Calu3 (cell line): Measurements from ENCODE around the gene TKFC. TPM values are rescaled to one million over a fixed set of nuclear protein-coding genes. Genes with fewer than 3 reads are reported as not detected.

Source experiments
- BruUV-seq: library from RNA; stranded (reverse); fragments of 400-500 nt; replicated peaks from 2 replicates; lab custom pipeline; 2021; lab: Mats Ljungman, UMichigan
- CTCF ChIA-PET: fragments of 300-600 bp; sonication (Branson Sonifier 250); formaldehyde crosslinking; loops from one replicate; lab custom pipeline; 2022; ENCODE audit warnings: antibody characterized with exemption; lab: Charles Lee
- DNase-seq: peaks from one replicate; pipeline ENCODE4 v3.0.0; 2022
- H3K27ac Mint-ChIP-seq: one replicate; pipeline ENCODE4 v1.8.0; 2022; ENCODE audit warnings: mixed read lengths; ENCODE audit not compliant: unreplicated experiment
- H3K27me3 Mint-ChIP-seq: one replicate; pipeline ENCODE4 v1.8.0; 2022; ENCODE audit warnings: mixed read lengths; ENCODE audit not compliant: unreplicated experiment
- H3K36me3 Mint-ChIP-seq: one replicate; pipeline ENCODE4 v1.8.0; 2022; ENCODE audit warnings: mild to moderate bottlenecking, moderate library complexity, mixed read lengths; ENCODE audit not compliant: insufficient read depth, unreplicated experiment
- H3K4me1 Mint-ChIP-seq: one replicate; pipeline ENCODE4 v1.8.0; 2022; ENCODE audit warnings: mild to moderate bottlenecking, low read depth, mixed read lengths; ENCODE audit not compliant: unreplicated experiment
- H3K4me3 Mint-ChIP-seq: one replicate; pipeline ENCODE4 v1.8.0; 2022; ENCODE audit warnings: mild to moderate bottlenecking, low read depth, moderate library complexity, mixed read lengths; ENCODE audit not compliant: unreplicated experiment
- H3K9me3 Mint-ChIP-seq: one replicate; pipeline ENCODE4 v1.8.0; 2022; ENCODE audit warnings: low read depth, mixed read lengths; ENCODE audit not compliant: unreplicated experiment
- intact Hi-C: fragments of 100-400 bp; cut with micrococcal nuclease; formaldehyde crosslinking; loops from one replicate; pipeline ENCODE4 v1.10.0; 2022; ENCODE audit not compliant: unreplicated experiment
- total RNA-seq: library from RNA; stranded (reverse); gene quantifications from 2 replicates; pipeline ENCODE4 v1.2.3, GENCODE V29; 2022
- TF ChIP-seq, protein P1 (sequence below): fragments of 200-600 bp; IDR thresholded peaks from one replicate; pipeline ENCODE4 v1.8.0; 2022; ENCODE audit warnings: antibody characterized with exemption; ENCODE audit not compliant: unreplicated experiment

The TKFC gene
- total RNA-seq, 1 experiment from 2014 or later = 61.1 TPM

DNA sequence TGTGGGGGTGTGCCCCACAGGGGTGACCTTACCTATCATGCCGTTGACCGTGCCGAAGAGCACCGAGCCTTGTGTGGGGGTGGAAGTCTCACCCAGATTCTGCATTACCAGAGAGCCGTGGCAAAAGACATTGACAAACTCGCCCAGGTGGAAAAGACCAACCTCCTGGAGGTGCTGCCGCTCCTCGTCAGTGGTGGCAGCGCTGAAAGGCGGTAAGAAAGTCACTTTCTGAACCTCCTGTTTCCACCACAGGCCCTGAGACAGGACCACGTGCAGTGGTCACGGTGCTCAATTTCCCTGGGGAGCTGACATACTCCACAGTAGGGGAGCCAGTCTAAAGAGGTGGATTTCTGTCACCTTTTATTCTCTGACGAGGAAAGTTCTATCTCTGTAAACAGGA, 30.5 kb upstream of the TKFC start:
- DNase-seq = no peak
- no peaks in the 10 kb centered on the region for H3K27me3 Mint-ChIP-seq
- no peaks in the 10 kb centered on the region for H3K9me3 Mint-ChIP-seq
- no peak overlapping the region for H3K27ac Mint-ChIP-seq
- no peaks in the 10 kb centered on the region for H3K4me1 Mint-ChIP-seq
- TF ChIP-seq, protein P1, sequence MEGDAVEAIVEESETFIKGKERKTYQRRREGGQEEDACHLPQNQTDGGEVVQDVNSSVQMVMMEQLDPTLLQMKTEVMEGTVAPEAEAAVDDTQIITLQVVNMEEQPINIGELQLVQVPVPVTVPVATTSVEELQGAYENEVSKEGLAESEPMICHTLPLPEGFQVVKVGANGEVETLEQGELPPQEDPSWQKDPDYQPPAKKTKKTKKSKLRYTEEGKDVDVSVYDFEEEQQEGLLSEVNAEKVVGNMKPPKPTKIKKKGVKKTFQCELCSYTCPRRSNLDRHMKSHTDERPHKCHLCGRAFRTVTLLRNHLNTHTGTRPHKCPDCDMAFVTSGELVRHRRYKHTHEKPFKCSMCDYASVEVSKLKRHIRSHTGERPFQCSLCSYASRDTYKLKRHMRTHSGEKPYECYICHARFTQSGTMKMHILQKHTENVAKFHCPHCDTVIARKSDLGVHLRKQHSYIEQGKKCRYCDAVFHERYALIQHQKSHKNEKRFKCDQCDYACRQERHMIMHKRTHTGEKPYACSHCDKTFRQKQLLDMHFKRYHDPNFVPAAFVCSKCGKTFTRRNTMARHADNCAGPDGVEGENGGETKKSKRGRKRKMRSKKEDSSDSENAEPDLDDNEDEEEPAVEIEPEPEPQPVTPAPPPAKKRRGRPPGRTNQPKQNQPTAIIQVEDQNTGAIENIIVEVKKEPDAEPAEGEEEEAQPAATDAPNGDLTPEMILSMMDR = no peak
- H3K36me3 Mint-ChIP-seq = peaks cover 39% of the 10 kb centered on the region
- CTCF ChIA-PET = no interaction called here
- no TSS peak for BruUV-seq
- H3K4me3 Mint-ChIP-seq = no peak overlapping the region
- intact Hi-C loops = no loop called here

DNA sequence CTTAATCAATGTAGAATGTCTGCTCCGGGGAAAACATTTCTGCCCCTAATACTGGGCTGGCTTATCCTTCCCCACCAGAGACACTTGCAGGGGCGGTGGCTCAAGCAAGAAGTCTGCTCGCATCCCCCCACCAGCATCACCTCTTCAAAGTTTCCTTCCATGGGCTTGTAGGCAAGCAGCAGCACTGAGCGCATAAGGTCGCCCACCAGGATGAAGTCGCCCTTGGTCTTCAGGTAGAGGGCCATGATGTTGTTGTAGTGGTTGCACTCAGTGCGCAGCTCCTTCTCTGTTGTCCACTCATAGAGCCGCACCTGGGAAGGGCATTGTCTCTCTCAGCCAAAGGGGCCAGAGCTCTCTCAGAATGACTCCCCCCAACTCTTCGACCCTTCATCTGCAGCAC, 29.3 kb upstream of the TKFC start:
- no peak for DNase-seq
- CTCF ChIA-PET = no interaction called here
- H3K27me3 Mint-ChIP-seq = no peaks in the 10 kb centered on the region
- H3K27ac Mint-ChIP-seq = no peak overlapping the region
- no peaks in the 10 kb centered on the region for H3K9me3 Mint-ChIP-seq
- intact Hi-C loops = no loop called here
- no peaks in the 10 kb centered on the region for H3K4me1 Mint-ChIP-seq
- H3K4me3 Mint-ChIP-seq = no peak overlapping the region
- H3K36me3 Mint-ChIP-seq = peaks cover 34% of the 10 kb centered on the region
- TF ChIP-seq, protein P1 = no peak
- BruUV-seq = no TSS peak

DNA sequence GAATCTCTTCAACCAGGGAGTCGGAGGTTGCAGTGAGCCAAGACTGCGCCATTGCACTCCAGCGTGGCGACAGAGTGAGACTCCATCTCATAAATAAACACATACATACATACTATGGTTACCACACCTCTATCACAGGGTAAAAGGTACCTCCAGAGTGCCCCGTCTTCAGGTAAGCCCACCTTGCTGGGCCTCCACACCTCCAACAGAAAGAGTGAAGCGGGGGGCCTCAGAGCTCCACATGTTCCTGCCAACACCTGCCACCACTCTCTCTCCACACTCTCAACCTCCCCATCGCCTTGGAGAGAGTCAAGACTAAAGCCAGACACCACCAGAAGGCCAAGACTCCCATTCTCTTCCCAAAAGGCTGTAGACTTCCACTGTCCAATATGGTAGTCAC, 27.6 kb upstream of the TKFC start:
- no peak for DNase-seq
- TF ChIP-seq, protein P1 = no peak
- Mint-ChIP-seq H3K4me1 (no peaks in the 10 kb centered on the region), H3K27me3 (no peaks in the 10 kb centered on the region), H3K9me3 (no peaks in the 10 kb centered on the region), H3K36me3 (peaks cover 31% of the 10 kb centered on the region), H3K4me3 (no peak overlapping the region), H3K27ac (no peak overlapping the region)
- BruUV-seq = no TSS peak
- intact Hi-C loops = no loop called here
- CTCF ChIA-PET = no interaction called here

DNA sequence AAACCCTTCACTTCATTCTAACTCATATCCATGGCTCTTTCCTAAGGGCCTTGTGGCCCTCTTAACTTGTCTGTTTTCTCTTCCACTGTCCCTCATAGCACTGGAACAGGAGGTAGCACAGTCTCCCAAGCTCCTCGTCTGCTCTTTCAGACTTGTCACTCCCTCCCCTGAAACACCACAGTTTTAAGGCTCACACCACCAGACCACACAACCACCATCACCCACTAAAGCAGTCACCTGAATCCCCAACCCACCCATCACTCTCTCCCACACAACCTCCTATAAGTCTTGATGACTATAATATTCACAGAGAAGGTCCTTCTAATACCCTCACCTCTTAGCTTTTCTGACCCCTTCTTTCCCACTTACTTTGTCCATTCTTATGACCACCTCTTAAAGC, 26.8 kb upstream of the TKFC start:
- no peak overlapping the region for H3K4me3 Mint-ChIP-seq
- intact Hi-C loops = no loop called here
- no peaks in the 10 kb centered on the region for H3K9me3 Mint-ChIP-seq
- no TSS peak for BruUV-seq
- no peaks in the 10 kb centered on the region for H3K27me3 Mint-ChIP-seq
- no peak for DNase-seq
- no peaks in the 10 kb centered on the region for H3K4me1 Mint-ChIP-seq
- TF ChIP-seq, protein P1 = no peak
- H3K27ac Mint-ChIP-seq = no peak overlapping the region
- CTCF ChIA-PET = no interaction called here
- peaks cover 29% of the 10 kb centered on the region for H3K36me3 Mint-ChIP-seq

DNA sequence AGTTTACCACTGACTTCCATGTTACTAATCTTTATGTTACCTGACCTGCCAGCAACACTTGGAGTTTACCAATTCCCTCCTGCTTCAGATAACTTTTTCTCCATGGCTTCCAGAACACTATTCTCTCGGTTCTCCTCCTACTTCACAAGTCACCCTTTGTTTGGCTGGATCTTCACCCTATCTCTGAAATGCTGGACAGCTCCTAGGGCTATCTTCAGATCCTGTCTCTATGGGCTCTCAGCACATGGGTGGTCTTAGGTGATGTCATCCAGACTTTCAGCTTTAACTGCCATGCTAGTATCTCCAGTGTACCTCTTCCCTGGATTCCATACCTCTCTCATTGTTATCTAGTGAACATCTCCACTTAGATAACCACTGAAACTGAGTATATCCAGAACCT, 25.7 kb upstream of the TKFC start:
- H3K27ac Mint-ChIP-seq = no peak overlapping the region
- H3K9me3 Mint-ChIP-seq = no peaks in the 10 kb centered on the region
- CTCF ChIA-PET = no interaction called here
- BruUV-seq = no TSS peak
- TF ChIP-seq, protein P1 = no peak
- intact Hi-C loops = no loop called here
- no peaks in the 10 kb centered on the region for H3K27me3 Mint-ChIP-seq
- peaks cover 26% of the 10 kb centered on the region for H3K36me3 Mint-ChIP-seq
- no peak for DNase-seq
- no peaks in the 10 kb centered on the region for H3K4me1 Mint-ChIP-seq
- H3K4me3 Mint-ChIP-seq = no peak overlapping the region
